NCI-H1048 (cell line): ENCODE data around the gene SRP19.
"Not testable (repeated sequence)": the region's sequence is repeated elsewhere in the genome, so short reads cannot be mapped to it uniquely, and the experiment has no call there.

Experiments used
- DNase-seq: peaks from one replicate; lab custom pipeline; 2025; lab: John Stamatoyannopoulos, UW

Gene SRP19

DNA sequence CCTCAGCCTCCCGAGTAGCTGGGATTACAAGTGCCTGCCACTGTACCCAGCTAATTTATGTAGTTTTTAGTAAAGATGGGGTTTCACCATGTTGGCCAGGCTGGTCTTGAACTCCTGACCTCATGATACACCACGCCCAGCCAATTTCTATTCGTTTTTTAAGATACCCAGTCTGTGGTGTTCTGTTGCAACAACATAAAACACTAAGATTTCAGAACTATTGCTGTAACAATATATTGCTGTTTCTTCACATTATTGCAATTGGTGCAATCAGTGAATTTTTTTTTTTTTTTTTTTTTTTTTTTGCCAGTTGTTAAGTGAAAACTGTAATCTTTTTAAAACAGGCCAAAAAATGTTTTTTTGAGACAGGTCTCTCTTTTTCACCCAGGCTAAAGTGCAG lies 9.9 kb downstream of the SRP19 start:
- DNase-seq = no peak

DNA sequence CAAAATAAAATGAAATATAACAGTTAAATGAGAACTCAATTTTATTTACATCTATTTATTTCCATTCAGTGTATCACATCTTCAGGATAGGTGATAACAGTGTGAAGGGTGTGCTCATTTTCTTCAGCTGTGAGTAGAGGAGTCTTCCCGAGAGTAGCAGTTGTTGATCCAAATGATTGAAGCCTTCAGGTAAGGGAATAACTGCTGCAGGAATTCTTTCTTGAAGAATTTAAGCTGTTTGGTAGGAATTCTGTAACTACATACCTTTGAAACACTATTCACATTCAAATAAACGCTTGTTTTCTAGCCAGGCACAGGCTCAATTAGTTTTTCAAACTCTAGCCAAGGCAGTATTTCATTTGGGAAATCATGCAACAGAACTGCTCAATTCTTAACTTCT lies 15.3 kb downstream of the SRP19 start:
- DNase-seq = no peak

DNA sequence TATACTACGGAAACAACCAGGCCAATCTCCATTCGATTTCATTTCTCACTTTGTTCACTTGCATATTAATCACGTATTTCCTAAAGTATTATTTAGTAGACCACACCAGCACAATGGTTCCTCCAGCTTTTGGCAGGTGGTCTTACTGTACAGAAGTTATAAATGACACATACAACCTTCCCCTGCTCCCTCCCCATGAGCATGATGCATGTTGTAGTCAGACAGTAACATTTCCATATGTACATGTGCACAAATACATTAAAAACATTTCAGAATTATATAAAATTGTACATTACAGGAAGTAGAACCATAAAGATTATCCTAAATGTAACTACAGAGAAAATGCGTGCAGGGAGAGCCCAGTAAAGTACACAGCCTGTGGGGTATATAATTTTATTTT lies 17.0 kb downstream of the SRP19 start:
- DNase-seq = no peak

DNA sequence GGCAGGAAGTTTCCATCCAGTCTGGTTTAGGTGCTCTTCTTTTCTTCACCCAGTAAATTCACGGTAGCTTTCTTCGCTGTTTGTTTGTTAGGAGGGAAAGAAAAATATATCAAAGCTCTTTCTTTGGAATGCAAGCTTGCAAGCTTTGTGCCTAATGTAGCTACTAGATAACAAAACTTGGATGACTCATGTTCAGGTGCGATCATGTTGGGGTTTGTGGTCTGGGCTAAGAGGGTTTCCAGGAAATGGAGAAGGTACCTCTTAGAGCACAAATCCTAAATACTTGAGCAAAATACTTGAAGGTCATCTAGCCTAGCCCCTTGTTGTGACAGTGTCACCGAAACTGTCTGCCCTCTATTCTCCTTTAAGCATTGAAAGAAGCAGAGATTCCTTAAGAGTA lies 17.7 kb downstream of the SRP19 start:
- DNase-seq = no peak

DNA sequence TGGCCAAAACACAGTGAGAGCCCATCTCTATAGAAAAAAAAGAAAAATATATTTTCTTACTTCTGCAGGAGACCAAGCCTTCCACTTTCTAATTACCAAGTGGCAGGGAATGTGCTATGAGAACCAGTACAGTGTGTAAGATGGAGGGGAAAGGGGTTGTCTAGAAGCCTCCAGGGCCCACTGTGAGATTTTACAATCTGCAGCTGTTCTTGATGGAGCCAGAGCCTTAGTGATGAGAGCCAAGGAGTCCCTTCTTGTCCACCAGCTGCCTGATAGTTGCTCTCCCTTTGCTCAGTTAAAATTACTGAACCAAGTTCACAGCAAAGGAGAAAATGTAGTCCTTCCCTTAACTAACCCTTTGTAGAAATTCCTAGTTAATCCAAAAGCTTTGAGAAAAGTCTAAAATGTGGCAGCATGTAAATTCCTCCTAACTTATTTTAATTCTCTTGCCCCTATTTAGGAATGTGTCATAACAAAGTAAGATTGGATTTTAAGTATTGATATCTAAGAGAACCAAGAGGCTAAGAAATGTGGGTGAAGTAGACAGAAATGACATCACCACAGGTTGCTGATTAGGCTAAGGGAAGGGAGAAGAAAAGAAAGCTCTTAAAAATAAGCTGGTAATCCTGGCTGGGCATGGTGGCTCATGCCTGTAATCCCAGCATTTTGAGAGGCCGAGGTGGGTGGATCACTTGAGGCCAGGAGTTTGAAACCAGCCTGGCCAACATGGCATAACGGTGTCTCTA lies 19.3 kb downstream of the SRP19 start:
- no peak for DNase-seq

DNA sequence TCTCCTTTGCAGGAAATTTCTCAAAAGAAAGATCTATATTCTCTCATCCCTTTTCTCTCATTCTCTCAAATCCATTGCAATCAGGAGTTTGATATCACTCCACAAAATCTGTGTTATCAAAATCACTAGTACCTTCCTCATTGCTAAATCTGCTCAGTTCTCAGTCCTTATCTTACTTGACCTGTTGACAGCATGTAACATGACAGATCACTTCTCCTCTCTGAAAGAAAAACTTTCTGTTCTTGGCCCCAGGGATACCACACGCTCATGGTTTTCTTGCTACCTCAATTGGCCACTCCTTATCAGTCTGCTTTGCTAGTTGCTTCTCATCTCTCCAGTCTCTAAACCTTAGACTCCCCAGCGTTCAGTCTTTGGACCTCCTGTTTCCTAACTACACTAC lies 22.1 kb downstream of the SRP19 start:
- DNase-seq = no peak

DNA sequence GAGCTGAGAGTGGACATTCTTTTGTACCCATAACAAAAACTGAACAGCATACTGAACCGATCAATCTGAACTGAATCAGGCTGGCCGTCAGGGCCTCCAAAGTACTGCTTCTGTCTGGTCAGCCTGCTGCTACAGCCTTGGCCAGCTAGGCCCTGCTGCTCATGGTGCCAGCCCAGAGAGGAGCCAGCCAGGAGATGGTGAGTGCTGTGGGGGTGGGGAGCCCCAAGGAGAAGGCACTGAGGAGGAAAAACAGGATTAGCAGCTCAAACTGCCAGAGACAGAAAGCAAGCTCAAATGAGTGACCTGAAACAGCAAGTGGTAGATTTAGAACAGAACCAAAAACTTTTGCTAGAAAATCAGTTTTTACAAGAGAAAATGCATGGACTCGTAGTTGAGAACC lies 23.9 kb downstream of the SRP19 start:
- no peak for DNase-seq

DNA sequence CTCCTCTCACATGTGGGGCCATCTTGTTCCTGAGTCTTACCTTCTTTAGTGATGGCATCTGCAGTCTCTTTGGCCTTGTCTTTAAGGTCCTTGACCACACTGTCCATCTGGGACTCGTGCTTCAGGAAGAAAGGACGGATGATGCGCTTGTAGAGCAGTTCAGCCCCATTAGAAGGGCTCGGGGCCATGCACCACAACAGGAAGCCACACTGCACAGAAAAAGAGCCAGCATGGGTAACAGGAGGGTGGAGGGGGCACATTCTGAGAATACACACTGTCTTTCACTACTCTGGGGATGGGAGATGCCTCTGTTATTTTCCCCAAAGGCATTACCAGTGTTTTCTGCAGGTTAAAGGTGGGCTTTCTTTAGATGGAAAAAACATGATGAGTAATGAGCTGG lies 25.9 kb downstream of the SRP19 start:
- no peak for DNase-seq

DNA sequence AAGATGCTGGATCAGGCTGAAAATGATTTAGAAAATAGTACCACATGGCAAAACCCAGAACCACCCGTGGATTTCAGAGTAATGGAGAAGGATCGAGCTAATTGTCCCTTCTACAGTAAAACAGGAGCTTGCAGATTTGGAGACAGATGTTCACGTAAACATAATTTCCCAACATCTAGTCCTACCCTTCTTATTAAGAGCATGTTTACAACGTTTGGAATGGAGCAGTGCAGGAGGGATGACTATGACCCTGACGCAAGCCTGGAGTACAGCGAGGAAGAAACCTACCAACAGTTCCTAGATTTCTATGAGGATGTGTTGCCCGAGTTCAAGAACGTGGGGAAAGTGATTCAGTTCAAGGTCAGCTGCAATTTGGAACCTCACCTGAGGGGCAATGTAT lies 31.0 kb downstream of the SRP19 start:
- not testable (repeated sequence) for DNase-seq

DNA sequence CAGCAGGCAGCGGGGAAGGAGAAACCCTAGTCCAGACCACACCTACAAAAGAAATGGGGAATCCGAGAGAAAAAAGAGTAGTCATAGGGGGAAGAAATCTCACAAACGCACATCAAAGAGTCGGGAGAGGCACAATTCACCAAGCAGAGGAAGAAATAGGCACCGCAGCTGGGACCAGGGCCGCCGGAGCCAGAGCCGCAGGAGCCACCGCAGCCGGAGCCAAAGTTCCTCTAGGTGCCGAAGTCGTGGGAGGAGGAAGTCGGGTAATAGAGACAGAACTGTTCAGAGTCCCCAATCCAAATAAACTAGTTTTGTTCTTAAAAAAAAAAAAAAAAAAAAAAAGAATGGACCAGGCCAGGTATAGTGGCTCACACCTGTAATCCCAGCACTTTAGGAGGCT lies 31.7 kb downstream of the SRP19 start:
- DNase-seq = no peak

DNA sequence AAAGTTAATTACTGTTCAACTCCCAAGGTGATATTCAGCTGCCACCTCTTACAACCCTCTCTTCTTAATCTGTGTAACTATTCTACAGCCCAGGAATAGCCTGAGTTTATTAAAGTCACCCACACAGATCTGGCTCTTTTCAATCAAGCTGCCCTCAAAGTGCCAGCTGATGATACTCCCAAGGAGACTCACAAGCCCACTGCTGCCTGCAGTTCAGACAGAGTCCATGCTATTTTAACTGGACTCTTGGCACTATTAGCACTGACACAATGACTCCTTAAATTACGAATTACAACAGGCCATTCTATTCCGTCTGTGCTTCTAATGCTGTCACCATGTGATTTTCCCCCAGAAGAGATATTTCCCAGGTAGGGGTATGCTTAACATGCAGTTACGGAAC lies 34.6 kb downstream of the SRP19 start:
- no peak for DNase-seq

DNA sequence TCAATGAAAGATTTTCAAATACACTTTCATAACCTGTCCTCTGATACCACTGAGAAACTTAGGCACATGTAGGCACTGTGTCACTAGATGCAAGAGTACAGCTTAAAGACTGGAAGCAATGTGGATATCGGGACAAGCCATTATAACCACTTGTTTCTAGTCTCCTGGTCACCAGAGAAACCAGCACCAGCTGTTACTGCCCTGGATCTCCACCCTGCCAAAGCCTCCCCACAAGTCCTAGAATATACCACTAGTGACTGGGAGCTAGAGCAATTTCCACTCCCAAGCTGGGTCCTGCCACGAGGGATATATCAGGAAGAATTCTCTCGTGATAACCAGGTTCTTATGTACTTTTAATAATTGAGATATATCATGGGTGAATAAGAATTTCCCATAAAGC lies 41.5 kb downstream of the SRP19 start:
- no peak for DNase-seq

DNA sequence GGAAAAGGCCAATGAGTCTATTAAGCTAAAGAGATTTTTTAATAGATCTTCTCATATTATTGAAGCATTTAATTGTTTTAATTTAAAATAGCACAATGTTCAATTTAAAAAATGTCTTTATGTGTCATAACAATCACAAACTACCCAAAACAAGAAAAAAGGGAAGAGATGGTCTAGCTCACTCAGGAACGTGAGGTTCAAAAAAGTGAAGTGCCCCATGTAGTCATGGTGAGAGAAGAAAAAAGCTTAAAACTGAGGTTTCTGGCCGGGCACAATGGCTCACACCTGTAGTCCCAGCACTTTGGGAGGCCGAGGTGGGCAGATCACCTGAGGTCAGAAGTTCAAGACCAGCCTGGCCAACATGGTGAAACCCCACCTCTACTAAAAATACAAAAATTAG lies 43.9 kb downstream of the SRP19 start:
- DNase-seq = not testable (repeated sequence)

DNA sequence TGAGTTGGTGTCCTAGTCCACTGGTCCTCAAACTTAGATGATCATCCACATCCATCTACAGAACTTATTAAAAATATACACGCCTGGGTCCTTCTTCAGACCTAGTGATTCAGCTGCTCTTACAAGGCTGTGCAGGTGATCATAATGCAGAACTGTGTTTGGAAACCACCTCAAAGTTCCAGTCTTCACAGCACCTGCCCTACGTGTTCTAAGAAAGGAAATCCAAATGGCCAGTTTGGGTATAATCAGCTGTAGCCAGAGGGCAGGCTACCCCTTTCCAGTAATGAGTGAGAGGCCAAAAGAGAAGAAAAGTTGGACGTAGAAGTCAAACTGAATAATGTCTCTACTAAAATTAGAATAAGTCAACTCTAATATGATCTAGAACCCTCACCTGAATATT lies 45.5 kb downstream of the SRP19 start:
- no peak for DNase-seq

DNA sequence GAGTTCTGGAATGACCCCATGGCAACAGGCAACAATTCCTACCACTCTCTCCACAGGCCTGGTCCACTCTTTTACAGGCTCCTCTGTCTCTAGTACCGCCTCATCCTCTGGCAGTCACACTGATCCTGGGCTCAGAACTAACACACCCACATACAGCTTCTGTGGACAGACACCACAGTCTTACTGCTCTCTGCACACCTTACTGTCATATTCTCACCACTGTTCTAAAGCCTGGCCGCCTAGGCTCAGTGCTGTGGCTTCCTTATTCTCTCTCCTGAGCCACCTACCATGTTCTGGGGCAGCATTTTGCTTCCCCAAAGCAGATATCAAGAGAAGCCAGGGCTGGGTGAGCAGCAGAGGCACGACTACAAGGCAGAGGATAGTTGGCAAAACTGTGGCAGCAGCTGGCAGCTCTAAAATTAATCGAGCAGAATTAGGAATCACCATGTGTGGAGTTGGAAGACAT lies 46.1 kb downstream of the SRP19 start:
- DNase-seq = no peak

DNA sequence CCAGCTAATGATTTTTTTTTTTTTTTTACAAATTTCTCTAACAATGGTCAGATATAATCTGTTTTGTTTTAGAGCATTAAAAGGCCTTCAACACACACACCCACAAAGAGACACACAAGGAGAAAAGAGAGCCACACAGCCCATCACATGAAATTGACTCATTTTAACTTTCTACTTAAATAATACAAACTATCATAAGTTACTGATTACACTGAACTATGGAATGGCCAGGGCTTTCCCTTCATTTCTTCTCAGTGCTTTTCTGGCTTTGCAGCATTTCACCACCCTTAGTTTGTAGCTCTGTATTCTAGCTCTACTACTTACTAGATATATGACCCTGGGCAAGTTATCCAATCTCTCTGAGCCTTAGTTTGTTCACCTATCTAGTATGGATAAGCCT lies 47.8 kb downstream of the SRP19 start:
- DNase-seq = no peak

DNA sequence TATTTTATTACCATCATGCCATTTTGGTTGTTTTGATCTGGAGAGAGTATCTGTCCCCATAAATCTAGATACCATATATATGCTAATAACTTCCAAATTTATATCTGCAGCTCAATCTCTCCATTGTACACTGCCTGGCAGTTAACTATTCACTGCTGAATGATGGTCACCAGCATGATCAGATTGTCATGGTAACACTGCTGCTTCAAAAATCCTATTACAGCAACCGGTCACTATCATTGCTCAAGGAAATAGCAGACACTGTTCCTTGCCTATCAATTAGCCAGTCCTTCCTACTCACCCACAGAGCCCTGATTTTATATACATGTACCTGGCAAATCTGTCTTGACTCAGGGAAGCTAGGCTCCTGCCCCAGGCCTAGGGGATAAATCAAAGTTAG lies 49.4 kb downstream of the SRP19 start:
- no peak for DNase-seq

DNA sequence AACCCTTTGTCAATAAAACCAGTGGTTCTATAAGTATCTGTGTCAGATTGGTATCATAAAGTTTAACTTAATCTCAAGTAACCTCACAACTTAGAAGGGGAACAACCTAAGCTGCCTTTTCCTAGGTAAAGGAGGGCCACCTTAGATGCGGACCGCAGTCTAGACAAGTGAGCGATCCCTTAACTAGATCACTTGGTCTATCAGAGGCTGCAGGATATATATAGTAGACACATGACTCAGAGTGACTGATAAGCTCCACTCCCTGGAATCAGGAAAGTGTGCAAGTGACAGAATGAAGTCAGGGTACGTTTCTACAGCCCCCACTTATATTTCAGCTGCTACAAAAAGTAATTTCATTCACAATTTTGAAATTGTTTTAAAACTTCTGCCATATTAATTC lies 53.5 kb downstream of the SRP19 start:
- DNase-seq = no peak

DNA sequence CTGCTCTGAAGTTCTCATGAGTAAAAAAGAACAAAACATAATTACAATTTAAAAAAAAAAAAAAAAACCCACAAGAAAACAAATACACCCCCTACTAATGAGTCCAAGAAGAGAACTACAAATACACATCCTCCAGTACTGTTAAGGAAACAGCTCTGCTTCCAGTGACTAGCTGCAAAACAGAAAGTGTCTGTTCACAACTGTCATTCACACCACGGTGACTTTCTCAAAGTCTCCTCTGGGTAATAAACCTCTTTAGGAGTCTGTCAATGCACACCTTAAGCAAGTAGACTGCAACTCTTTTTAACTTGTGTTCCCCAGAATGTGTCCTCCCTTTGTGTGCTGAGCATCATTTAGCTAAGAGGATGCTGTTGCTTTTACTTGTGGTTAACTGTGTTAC lies 54.7 kb downstream of the SRP19 start:
- no peak for DNase-seq

DNA sequence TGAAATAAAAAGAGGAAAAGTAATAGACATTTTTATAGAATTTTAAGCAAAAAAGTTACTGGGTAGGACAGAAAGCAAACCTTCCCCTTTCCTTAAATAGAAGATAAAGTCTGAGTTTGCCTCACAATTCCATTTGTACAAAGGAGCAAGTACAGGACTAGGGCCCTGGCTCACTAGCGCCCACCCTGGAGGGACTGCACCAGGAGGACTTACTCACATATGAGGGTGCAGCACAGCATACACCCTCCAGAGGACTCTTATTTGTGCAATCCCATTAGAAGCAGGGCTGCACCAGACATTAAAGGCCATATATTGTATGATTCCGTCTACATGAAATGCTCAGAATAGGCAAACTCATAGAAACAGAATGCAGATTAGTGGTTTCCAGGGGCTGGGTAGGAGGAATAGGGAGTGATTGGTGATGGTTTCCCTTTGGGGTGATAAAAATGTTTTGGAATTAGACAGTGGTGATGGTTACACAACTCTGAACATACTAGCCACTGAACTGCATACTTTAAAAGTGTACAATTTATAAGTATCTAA lies 56.4 kb downstream of the SRP19 start:
- DNase-seq = no peak

DNA sequence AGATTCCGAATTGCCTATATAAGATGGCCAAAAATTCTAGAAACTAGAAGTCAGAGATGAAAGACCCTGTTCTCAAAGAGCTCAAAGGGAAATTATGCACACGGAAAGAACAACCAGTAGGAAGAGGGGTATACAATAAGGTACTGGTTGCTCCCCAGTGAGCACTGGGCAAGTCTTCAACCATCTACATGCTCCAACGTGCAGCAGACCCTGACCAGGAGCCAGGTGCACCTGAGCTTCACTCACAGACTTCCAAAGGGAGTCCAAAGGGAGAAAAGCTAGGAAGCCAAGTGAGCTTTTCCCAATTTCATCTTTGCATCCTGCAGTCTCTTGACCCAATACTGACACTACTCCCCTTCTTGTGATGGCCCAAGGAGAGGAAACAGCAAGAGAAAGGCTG lies 57.0 kb downstream of the SRP19 start:
- no peak for DNase-seq

DNA sequence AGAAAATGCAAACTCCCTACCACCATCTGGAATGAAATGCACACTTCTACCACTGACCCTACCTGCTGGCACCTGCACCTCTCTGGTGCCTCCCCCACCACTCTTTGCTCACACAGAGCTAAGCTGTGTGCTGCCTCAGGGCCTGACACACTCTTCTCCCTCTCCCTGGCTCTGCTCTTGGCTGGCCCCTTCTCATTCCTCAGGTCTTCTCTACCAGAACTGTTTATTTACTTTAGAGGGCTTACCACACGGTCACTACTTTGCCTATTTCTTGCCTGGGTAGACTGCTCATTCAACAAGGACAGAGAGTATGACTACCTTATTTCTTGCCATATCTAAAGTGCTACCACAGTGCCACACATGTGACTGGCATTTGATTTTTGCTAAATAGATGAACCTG lies 57.6 kb downstream of the SRP19 start:
- DNase-seq = no peak
